K562 (cell line): ENCODE measurements around the gene SYNPR. TPM values are rescaled to one million over a fixed set of nuclear protein-coding genes. Genes with fewer than 3 reads are reported as not detected.

Source experiments
- ATAC-seq: fragments of 200-7000 bp; cut with Tn5 transposase; 3 replicates; pipeline ENCODE4 v1.9.1; 2020; ENCODE audit warnings: moderate library complexity
- BruUV-seq: library from RNA; stranded (reverse); fragments of 400-500 nt; replicated peaks from 2 replicates; lab custom pipeline; 2021; lab: Mats Ljungman, UMichigan
- CTCF ChIA-PET: fragments of 300-600 bp; formaldehyde crosslinking; extraction: SDS; loops from one replicate; lab custom pipeline; 2021; ENCODE audit warnings: low intra/inter-chr PET ratio; lab: Yijun Ruan, JAX
- POLR2A ChIA-PET: fragments of 300-600, 350-650 bp; sonication (Branson Sonifier 250); formaldehyde crosslinking; extraction: SDS; loops from one replicate; lab custom pipeline; 2021; ENCODE audit warnings: antibody characterized with exemption, inconsistent platforms; lab: Yijun Ruan, JAX
- DNase-seq, 4 experiments: peaks; one replicate each; pipeline versions ENCODE4 v3.0.0 to v3.0.0-alpha.2; 2011 to 2018; ENCODE audit warnings: low spot score in 3 of 4, mixed read lengths in 3 of 4; ENCODE audit errors: extremely low read depth in 1 of 4
- FAIRE-seq: peaks from 2 replicates; lab custom pipeline; 2011; peaks lifted over from hg19 to GRCh38; lab: Jason Lieb, UNC
- H2AFZ ChIP-seq: 2 replicates; pipeline ENCODE4 v1.6.0; 2011; ENCODE audit warnings: low read depth, low read length, control low read depth, inconsistent platforms
- H3K27ac ChIP-seq: fragments of 200-600 bp; 3 replicates; pipeline ENCODE4 v1.8.0; 2011; ENCODE audit warnings: low read depth, mild to moderate bottlenecking, control low read depth, inconsistent platforms, low read length, moderate library complexity, mixed read lengths; ENCODE audit errors: extremely low read depth
- H3K27me3 ChIP-seq, 2 experiments: fragments of 300-600 bp in 1 of 2; 2 replicates in 1 of 2; 3 replicates in 1 of 2; pipeline versions ENCODE4 v1.6.0 to v1.8.0; 2011; ENCODE audit warnings: inconsistent platforms in 2 of 2, low read length in 2 of 2, mild to moderate bottlenecking in 1 of 2, mixed read lengths in 1 of 2, moderate library complexity in 1 of 2; ENCODE audit not compliant: control insufficient read depth in 2 of 2, insufficient read depth in 2 of 2
- H3K36me3 ChIP-seq: fragments of 300-600 bp; 3 replicates; pipeline ENCODE4 v1.8.0; 2011; ENCODE audit warnings: mild to moderate bottlenecking, low read length, inconsistent platforms; ENCODE audit not compliant: control insufficient read depth, insufficient read depth
- H3K4me1 ChIP-seq, 2 experiments: fragments of 200-600 bp in 1 of 2; replicated peaks in 1 of 2; 2 replicates in 1 of 2; 3 replicates in 1 of 2; pipeline versions ENCODE4 v1.5.1 to v1.8.0; 2011; ENCODE audit warnings: inconsistent platforms in 2 of 2, low read length in 2 of 2, mild to moderate bottlenecking in 1 of 2, mixed read lengths in 1 of 2, moderate library complexity in 1 of 2; ENCODE audit not compliant: control insufficient read depth in 2 of 2, insufficient read depth in 2 of 2
- H3K4me2 ChIP-seq: 2 replicates; pipeline ENCODE4 v1.6.1; 2011; ENCODE audit warnings: low read length, control low read depth, inconsistent platforms, mixed read lengths; ENCODE audit not compliant: insufficient read depth
- H3K4me3 ChIP-seq: fragments of 200-600 bp; sonication (generic), shearing (Covaris generic); 2 replicates; pipeline ENCODE4 v1.5.1; 2016; ENCODE audit warnings: control low read depth, inconsistent platforms
- H3K79me2 ChIP-seq: fragments of 200-600 bp; 3 replicates; pipeline ENCODE4 v1.8.0; 2011; ENCODE audit warnings: low read length, inconsistent platforms; ENCODE audit not compliant: control insufficient read depth, insufficient read depth
- H3K9ac ChIP-seq, 2 experiments: 2 replicates each; pipeline versions ENCODE4 v1.6.0 to v1.6.1; 2011; ENCODE audit warnings: low read depth in 2 of 2, low read length in 2 of 2, control low read depth in 1 of 2, inconsistent platforms in 1 of 2, mild to moderate bottlenecking in 1 of 2, mixed read lengths in 1 of 2; ENCODE audit not compliant: insufficient read depth in 1 of 2
- H3K9me1 ChIP-seq: one replicate; pipeline ENCODE4 v1.6.0; 2011; ENCODE audit warnings: inconsistent platforms, mild to moderate bottlenecking, low read length, moderate library complexity; ENCODE audit not compliant: control insufficient read depth, insufficient read depth
- H3K9me3 ChIP-seq: replicated peaks from 2 replicates; pipeline ENCODE4 v1.5.1; 2011; ENCODE audit warnings: low read depth, low read length, inconsistent platforms; ENCODE audit not compliant: control insufficient read depth, insufficient read depth
- H4K20me1 ChIP-seq: replicated peaks from 2 replicates; pipeline ENCODE4 v1.6.1; 2011; ENCODE audit warnings: low read length, inconsistent platforms, mixed read lengths; ENCODE audit not compliant: control insufficient read depth, insufficient read depth
- ARID1B ChIP-seq: fragments of 450-650 bp; IDR thresholded peaks from 2 replicates; pipeline ENCODE4 v1.6.1; 2016; ENCODE audit warnings: antibody characterized with exemption, mild to moderate bottlenecking, inconsistent platforms
- CBX2 ChIP-seq: fragments of 200-600 bp; sonication (generic); IDR thresholded peaks from one replicate; pipeline ENCODE4 v1.6.1; 2012; ENCODE audit warnings: mild to moderate bottlenecking, low read length, inconsistent platforms; ENCODE audit not compliant: insufficient read depth, poor library complexity, severe bottlenecking
- CEBPZ ChIP-seq: fragments of 150-350 bp; IDR thresholded peaks from 2 replicates; pipeline ENCODE4 v1.6.1; 2014; ENCODE audit warnings: low read depth, mild to moderate bottlenecking, low read length, borderline replicate concordance
- CREB3 ChIP-seq: fragments of 450-650 bp; conservative IDR thresholded peaks from 2 replicates; pipeline ENCODE4 v1.6.1; 2016; ENCODE audit warnings: missing genetic modification characterization, low read depth, mild to moderate bottlenecking, missing compliant biosample characterization, moderate library complexity
- DMBX1 ChIP-seq: fragments of 250-450 bp; sonication (Bioruptor Pico); IDR thresholded peaks from 2 replicates; pipeline ENCODE4 v1.8.0; 2022; ENCODE audit warnings: inconsistent platforms, mild to moderate bottlenecking, moderate library complexity, borderline replicate concordance
- HNRNPH1 ChIP-seq: fragments of 200-400 bp; formaldehyde crosslinking; optimal IDR thresholded peaks from 2 replicates; pipeline ENCODE3; 2017; ENCODE audit warnings: low read depth, mild to moderate bottlenecking, low read length, moderate library complexity
- HNRNPUL1 ChIP-seq: fragments of 200-400 bp; formaldehyde crosslinking; IDR thresholded peaks from 2 replicates; pipeline ENCODE4 v1.6.1; 2017; ENCODE audit warnings: low read length
- MBD1 ChIP-seq: fragments of 250-450 bp; sonication (Bioruptor Pico); IDR thresholded peaks from 2 replicates; pipeline ENCODE4 v1.8.0; 2022; ENCODE audit warnings: inconsistent platforms
- NFATC3 ChIP-seq: fragments of 450-650 bp; IDR thresholded peaks from 2 replicates; pipeline ENCODE4 v1.6.1; 2017; ENCODE audit warnings: mild to moderate bottlenecking
- THRB ChIP-seq: fragments of 450-650 bp; formaldehyde crosslinking; conservative IDR thresholded peaks from 2 replicates; pipeline ENCODE4 v1.4.0; 2022; ENCODE audit warnings: mild to moderate bottlenecking, missing genetic modification characterization
- TRIM28 ChIP-seq: fragments of 450-650 bp; IDR thresholded peaks from 2 replicates; pipeline ENCODE4 v1.6.1; 2017
- ZNF644 ChIP-seq: fragments of 200-800 bp; sonication (Bioruptor generic); IDR thresholded peaks from 2 replicates; pipeline ENCODE4 v1.6.1; 2016; ENCODE audit warnings: low read depth, missing genetic modification characterization, missing compliant biosample characterization
- WGBS: fragments of 100-300 bp; shearing (Covaris generic); methylation state at CpG from one replicate; pipeline ENCODE4 v1.1.6; 2016; ENCODE audit warnings: low coverage, mixed read lengths; ENCODE audit not compliant: insufficient coverage; ENCODE audit errors: missing lambda C conversion rate; 5-methylcytosine and 5-hydroxymethylcytosine counted together
- in situ Hi-C: fragments of 300-500 bp; cut with MboI; formaldehyde crosslinking; loops from 4 replicates; pipeline ENCODE4 v1.15.0; 2018; ENCODE audit warnings: inconsistent platforms, mixed read lengths
- intact Hi-C: fragments of 100-400 bp; cut with micrococcal nuclease; formaldehyde crosslinking; loops from 2 replicates; pipeline ENCODE4 v1.14.2; 2022
- polyA plus RNA-seq, 8 experiments: library from polyadenylated mRNA; depleted of rRNA in 4 of 8; stranded (reverse) in 5 of 8; unstranded in 3 of 8; fragments of >200 nt; fragmentation: Nextera tagmentation in 2 of 8; fragmentation: Illumina TruSeq in 1 of 8; extraction: Ambion mirVana in 2 of 8; extraction: Trizol in 1 of 8; gene quantifications; 2 replicates each; pipeline versions ENCODE4 v1.2.1 to v1.2.3, GENCODE V29; 2011 to 2014; ENCODE audit warnings: inconsistent platforms in 1 of 8, missing spikeins in 1 of 8
- total RNA-seq, 7 experiments: library from RNA; depleted of rRNA in 6 of 7; stranded (reverse); fragments of >200 nt in 6 of 7; fragmentation: Illumina TruSeq in 2 of 7; extraction: Trizol in 2 of 7; gene quantifications; 2 replicates each; pipeline versions ENCODE4 v1.2.1 to v1.2.3, GENCODE V29; 2011 to 2021; ENCODE audit warnings: low replicate concordance in 1 of 7

SYNPR gene
- total and polyA plus RNA-seq, 9 of the 15 experiments (the other 6 are each of a cell fraction or from before 2014, with no cell fraction given) = not detected

- H3K4me3 ChIP-seq = no peak overlapping the region
- H3K9me1 ChIP-seq = no peaks in the 10 kb centered on the region
- CTCF ChIA-PET = no interaction called here
- H3K27ac ChIP-seq = no peak overlapping the region
- H3K27me3 ChIP-seq = no peaks in the 10 kb centered on the region
- H4K20me1 ChIP-seq = no peaks in the 10 kb centered on the region
- H2AFZ ChIP-seq = no peak overlapping the region
- H3K4me1 ChIP-seq = no peaks in the 10 kb centered on the region
- no peak overlapping the region for H3K4me2 ChIP-seq
- intact Hi-C loops (no loop called here), in situ Hi-C loops (no loop called here)
- ATAC-seq (no peak), FAIRE-seq (no peak), DNase-seq (no peak)
- no peaks in the 10 kb centered on the region for H3K9me3 ChIP-seq
- H3K36me3 ChIP-seq = no peaks in the 10 kb centered on the region
- no peak overlapping the region for H3K9ac ChIP-seq
- BruUV-seq = no TSS peak
- POLR2A ChIA-PET = no interaction called here
- WGBS = 0% methylated on average over 2 of the region's 2 CpGs
- no peaks in the 10 kb centered on the region for H3K79me2 ChIP-seq
- TF ChIP-seq ARID1B (no peak), HNRNPUL1 (no peak), ZNF644 (tag) (no peak), MBD1 (no peak), THRB (CRISPR knock-in tag) (no peak), DMBX1 (CRISPR knock-in tag) (no peak), CBX2 (no peak), NFATC3 (no peak), CEBPZ (no peak), CREB3 (tag) (no peak), HNRNPH1 (no peak), TRIM28 (no peak)
Measured at GRCh38 chr3:63597019-63597418, 318.9 kb downstream of the SYNPR start.
